ENCODE measurements around the gene SORCS1. TPM values are rescaled to one million over a fixed set of nuclear protein-coding genes. Genes with fewer than 3 reads are reported as not detected.

Gene SORCS1
- not detected in 2 replicates for total RNA-seq

DNA sequence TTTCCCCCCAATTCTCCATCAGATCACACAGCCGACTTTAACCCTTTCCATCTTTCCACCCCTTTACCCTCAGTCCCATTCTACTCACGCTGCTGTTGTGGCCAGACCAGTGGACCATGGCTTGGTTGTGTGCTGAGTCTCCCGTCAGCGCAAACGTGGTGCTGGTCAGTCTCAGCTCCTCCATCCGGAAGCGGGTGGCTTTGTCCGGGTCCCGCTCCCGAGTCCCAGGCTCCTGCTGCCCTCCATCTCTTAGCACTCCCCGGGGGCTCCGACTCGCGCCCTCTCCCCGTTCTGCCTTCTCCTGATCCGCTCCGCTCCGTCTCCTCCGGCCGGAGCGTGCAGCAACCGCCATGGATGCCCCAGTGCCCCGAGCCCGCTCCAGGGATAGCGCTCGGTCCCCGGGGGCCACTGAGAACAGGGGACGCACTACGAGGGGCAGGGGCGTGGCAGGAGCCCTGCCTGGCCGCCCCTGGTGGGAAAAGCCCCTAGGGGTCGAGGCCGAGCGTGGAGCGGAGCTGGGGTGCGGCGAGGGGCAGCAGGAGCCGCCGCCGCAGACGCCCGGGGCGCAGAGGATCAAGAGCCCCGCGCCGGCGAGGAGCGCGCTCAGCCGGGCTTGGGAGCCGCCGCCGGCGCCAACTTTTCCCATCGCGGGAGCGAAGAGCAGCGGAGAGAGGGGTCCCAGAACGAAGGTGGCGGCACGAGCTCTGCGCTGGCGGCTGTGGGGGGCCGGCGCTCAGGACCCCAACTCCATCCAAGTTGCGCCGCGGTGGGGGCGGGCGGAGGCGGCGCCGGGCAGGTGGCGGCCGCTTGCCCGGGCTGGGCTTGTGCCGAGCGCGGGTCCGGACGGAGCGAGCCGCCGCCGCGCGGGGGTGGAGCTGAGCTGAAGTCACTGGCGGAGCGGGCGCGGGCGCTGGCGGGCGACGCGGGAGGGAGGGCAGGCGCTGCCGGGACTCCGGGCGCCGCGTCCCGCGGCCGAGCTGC is at the start of gene SORCS1:
TSS of gene SORCS1 (minus strand) at position 826 of the 981 bp plus-strand sequence.
- DNase-seq (ENCODE audit: low read depth in 2 of 2), result peak in 1 of 2 donors; percentile 13

DNA sequence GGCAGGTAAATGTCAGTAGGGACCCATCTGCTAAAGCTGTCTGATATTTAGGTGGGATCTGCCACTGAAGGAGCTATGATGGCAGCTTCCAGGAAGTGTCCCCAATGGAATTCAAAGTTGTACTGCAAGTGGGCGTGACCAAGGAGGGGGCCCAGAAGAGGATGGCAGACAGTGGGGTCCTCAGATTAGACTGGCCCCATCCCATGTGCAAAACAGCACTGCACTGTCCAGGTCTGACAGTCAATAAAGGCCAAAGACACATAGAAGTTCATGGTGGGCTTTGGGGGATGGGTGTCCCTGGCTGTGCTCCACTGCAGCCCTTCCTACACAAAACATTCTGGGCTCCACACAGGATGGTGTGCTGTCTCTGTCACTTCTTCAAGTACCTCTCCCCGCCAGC is 49.8 kb upstream of the SORCS1 start:
- no peak for DNase-seq (ENCODE audit: low read depth in 2 of 2)

DNA sequence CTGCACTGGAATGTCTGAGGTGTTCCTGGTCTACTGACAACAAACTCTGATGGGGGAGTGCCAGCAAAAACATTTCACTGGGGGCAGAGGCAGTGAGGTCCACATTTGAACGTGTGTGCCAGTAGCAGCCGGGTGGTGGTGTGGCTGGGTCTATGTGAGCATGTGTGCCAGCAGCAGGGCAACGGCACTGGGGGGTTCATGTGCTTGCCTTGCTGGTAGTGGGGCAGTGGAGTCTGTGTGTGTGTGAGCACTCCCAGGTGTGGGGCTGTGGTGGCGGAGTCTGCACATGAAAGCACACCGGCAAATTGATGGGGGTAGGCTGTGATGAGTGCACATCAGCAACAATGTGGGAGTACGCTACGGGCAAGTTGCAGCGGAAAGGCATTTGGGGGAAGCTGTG is 49.4 kb upstream of the SORCS1 start:
- DNase-seq (ENCODE audit: low read depth in 2 of 2), result no peak

DNA sequence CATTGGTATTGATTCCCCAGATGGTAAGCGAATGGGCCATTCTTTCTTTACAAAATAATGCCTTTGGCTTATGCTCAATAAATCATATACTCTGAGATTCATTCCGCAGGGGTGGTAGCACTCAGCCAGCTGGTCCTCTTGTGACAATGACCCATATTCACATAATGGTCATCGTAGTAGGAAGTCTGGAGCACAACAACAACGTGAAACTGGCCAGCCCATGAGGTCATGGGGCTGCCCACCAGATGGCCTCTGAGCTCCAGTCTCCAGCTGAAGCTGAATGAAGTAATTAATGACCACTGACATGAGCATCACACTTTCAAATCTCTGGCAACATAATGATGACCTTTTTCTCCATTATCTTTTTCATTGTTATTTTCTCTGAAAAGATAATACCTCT is 42.3 kb upstream of the SORCS1 start:
- DNase-seq (ENCODE audit: low read depth in 2 of 2), result no peak

DNA sequence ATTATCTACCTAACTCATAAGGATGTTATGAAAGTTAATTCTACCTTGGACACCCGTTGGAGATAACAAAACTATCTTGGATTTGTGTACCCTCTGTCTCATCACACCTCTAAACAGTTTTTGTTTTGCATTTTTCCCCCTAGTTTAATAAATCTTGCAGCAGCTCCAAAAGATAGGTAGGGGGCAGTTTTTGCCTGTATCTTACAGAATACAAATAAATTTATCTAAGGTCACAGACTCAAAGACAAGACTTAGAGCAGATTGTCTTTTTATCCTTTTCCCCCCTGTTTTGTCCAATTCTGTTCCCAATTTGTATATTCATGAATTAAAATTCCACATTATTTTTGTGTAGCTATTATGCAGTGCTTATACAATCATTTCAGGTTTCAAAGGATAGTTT is 5.0 kb upstream of the SORCS1 start:
- DNase-seq (ENCODE audit: low read depth in 2 of 2), result no peak

DNA sequence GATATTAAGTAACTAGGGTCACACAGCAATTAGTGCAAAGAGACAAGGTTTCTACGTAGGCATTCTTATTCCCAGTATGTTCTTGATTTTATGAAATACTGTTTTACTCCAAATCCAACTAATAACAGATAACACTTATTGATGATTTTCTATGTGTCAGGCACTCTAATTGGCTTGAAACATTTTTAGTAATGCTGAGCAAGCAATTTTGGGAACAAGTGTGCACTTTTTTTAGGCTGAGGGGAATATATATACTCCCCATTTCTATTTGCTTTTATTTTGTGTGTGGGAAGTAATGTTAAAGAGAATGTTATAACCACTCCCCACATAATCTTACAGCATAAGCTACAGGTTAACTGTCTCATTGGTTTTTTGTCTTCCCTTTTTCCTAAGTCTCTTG is 4.2 kb upstream of the SORCS1 start:
- DNase-seq (ENCODE audit: low read depth in 2 of 2), result no peak

DNA sequence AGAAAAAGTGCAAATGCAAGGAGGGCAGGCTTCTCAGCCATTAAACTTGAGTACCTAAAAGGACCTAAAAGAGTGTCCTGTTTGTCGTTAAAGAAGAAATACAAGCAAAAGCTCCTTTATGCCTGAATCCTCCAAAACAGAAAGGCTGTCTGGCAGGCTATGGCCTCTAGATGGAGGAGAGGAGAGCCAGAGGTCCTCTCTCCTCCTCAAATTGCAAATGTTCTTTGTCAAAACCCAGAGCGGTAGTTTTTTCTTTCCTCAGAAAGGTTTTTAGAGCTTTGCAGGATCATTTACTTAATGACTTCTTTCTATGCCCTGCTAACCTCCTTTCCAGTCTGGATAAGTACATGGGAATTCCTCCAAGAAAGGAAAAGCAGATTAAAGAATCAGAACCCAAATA is 1.9 kb upstream of the SORCS1 start:
- DNase-seq (ENCODE audit: low read depth in 2 of 2), result no peak

DNA sequence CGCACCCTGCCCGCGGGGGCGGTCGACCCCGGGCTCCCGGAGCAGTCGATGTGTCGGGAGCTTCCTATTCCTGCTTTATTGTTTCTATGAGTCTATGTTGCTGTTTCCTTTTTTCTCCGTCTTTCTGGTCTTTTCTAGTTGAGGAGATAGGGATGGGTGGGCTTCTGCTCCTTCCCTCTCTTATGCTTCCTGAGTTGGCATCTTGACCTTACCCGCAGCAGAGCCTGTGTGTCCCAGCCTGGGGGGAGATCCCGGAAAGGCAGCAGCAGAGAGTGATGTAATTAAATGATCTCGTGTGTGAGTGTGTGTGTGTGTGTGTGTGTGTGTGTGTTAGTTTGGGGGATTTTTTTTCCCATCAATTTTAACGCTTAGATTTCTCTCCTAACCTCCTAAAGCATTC is 486 bp upstream of the SORCS1 start:
- no peak for DNase-seq (ENCODE audit: low read depth in 2 of 2)

DNA sequence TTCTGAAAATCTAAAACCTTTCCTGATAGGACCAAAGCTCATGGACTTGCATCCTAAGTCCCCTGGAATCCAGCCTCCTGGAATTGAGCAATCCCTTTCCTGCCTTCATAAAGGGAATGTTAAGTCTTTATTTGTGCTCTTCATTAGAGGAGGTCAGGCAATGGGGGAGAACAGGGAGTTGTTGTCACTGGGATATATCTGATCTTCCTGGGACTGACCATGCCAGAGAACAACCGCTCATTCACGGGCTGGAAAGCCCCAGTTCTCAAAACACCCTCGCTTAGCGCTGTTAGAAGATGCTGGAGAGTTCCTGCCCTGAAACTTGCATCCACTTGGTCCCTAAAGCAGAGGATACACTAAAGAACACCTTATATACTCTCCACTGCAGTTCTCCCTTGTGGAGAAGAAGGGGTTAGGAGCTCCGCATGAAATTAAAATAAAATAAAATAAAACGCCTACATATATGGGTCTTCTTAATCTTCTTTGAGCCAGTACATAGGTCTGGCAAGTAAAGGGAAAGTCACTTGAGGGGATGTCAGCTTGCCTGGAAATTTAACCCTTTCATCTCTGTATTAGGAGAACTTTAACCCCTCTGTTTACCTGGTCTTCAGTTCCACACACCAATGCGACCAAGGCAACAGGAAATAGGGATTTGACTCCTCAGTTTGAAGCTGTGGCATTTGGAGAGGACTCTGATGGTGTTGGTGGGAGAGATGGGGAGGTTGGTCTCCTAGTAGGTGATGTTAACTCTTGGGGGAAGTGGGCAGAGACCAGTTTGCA is 1.2 kb downstream of the SORCS1 start:
- no peak for DNase-seq (ENCODE audit: low read depth in 2 of 2)

DNA sequence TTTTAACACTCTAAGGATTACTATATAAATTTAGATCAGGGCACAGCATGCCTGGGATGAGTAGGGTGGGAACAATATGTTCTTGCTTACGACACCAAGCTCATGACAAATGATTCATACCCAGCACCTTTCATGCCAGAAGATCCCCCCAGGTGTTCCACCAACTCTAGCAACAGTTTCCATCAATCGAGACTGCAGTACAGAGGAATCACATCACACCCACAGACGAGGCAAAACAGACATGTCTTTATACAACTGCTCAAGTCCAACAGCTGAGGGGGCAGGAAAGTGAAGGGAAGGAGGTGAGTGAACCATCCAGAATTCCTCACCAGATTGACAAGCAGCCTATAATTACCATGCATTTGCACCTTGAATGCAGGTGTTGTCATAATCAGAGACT is 3.6 kb downstream of the SORCS1 start:
- no peak for DNase-seq (ENCODE audit: low read depth in 2 of 2)

DNA sequence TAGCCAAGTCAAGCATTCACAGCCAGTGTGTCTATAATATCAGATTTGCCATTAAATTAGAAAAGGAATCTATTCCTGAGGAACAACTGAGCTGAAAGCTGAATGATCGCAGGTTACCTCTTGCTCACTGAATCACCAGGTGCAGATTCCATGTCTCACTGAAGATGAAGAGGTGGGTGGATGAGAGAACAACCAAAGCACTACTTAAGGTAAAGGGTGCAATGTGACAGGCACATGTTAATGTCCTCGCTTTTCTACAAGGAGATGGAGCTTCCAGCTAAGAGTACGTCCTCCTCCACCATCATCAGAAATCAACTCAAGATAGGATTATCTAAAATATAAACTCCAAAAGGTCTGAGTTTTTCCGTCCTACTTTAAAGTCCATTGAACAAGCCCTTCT is 4.6 kb downstream of the SORCS1 start:
- no peak for DNase-seq (ENCODE audit: low read depth in 2 of 2)

DNA sequence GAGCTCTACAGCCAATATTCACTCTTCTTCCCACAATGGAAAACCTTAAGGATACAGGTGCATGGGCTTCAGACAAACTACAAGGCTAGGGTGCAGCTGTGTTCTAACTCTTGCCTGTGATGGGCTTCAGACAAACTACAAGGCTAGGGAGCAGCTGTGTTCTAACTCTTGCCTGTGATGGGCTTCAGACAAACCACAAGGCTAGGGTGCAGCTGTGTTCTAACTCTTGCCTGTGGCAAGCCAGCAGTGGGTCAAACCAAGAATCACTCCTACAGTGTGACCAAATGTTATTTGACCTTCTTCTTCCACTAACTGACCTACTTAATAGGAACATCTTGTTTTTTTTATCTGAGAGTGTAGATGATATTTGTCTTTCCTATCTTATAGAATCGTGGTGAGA is 7.4 kb downstream of the SORCS1 start:
- no peak for DNase-seq (ENCODE audit: low read depth in 2 of 2)

DNA sequence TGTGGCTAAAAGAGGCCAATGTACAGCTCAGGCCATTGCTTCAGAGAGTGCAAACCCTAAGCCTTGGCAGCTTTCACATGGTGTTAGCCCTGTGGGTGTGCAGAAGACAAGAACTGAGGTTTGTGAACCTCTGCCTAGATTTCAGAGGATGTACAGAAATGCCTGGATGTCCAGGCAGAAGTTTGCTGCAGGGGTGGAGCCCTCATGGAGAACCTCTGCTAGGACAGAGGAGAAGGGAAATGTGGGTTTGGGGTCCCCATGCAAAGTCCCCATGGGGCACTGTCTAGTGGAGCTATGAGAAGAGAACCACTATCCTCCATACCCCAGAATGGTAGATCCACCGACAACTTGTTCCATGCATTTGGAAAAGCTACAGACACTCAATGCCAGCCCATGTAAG is 12.4 kb downstream of the SORCS1 start:
- no peak for DNase-seq (ENCODE audit: low read depth in 2 of 2)

DNA sequence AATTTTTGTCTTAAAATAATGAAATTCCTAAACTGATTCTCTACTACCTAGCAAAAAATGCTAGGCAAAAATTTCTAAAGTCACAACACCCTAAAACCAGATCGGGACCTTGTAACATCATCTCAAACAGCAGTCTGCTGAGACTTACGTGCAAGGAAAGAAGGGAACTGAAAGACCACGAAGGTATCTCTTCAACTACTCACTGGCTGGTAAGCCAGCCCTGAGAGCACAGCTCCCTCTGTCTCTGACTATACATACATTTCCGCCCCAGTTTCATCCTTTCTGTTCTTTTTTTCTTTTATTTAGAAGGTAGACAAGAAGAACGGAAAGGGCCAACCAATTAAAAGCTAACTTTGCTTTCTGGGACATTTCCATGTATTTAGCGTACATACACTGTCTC is 15.6 kb downstream of the SORCS1 start:
- no peak for DNase-seq (ENCODE audit: low read depth in 2 of 2)

DNA sequence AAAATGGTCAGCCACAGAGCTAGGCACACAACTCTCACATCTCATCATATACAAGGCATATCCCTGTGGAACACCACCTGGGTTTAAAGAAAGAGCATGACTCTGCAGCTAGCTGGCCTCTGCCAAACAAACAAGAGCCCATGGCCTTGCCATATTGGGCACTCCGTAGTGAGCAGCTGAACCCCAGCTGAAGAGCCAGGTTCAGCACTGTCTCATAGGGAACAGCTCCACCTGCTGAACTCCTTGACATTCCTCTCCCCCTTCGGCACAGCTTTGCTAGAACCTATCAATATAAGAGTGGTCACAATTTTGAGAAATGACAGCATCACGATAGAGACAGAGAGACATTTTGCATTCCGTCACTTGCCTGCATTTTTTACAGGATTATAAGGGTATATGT is 20.0 kb downstream of the SORCS1 start:
- DNase-seq (ENCODE audit: low read depth in 2 of 2), result no peak

DNA sequence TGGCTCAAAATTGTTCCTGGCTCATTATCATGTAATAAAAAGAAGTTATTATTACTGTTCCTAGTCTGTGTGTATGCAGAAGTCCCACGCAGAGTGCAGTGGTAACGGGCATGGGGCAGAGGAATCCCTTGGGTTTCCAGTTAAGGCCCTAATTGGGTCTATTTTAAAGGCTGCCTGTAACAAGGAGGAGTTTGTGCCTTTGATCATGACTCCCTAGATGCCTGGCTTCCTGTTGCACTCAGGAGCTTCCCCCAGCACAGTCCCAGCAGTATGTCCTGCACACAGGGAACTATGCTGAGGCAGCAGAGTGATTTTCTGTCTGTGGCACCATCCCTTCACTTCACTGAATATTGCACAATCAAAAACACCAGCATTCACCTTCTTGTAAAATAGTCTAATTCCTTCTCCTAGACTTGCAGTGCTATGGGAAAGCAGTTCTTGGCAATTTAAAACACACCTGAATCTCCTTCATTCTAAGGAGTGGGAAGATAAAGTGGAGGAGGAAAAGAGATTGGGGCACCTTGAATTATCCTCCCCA is 22.9 kb downstream of the SORCS1 start:
- DNase-seq (ENCODE audit: low read depth in 2 of 2), result no peak

DNA sequence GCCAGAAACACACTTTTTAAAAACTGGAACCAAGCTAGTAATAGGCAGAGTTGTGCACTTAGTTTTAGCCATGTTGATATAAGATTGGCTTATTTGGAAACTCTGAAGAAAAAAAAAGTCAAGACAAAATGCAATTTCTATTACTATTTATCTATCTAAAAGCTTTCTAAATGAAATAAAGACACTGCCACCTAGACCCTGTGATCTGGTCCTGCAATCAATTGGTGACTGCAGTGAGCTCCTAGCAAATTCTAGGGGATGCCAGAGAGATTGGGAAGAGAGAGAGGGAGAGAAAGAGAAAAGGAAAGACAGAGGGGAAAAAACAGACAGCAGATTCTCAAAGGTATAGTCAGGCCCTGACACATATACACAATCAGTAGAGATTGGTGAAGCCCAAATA is 25.3 kb downstream of the SORCS1 start:
- no peak for DNase-seq (ENCODE audit: low read depth in 2 of 2)

DNA sequence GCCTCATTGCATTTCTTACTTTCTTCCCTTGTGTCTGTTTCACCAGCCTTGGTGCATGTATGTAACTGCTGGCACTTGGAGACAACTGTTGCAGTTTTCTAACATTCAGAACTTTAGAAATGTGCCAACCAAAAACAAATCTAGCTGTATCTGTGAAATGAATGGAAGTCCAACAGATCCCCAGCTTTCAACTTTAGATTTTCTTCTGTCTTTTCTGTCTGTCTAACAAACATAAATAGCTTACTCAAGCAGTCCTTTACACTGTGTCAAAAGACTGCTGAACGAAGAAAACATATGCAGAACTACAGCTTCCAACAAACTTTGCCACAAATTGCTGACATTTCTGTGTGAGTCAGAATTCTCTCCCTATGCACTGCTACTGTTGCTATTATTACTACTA is 30.9 kb downstream of the SORCS1 start:
- DNase-seq (ENCODE audit: low read depth in 2 of 2), result no peak

DNA sequence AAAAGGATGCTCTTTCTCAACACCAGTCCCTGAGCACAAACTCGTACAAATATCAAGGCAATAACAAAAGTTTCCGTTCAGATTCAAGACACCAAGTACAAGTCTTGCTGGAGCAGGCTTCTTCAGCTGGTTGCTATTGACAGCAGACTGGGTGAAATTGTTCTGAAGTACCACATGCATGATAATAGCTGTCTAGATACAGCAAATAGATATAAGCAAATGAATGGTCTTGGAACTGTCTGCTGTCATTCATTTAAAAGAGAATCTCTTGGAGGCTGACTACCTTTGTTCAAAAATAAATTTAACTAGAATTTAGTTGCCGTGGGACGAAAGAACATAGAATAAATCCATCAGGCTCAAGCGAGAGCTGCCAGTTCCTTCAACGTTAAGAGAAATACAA is 35.5 kb downstream of the SORCS1 start:
- DNase-seq (ENCODE audit: low read depth in 2 of 2), result no peak

DNA sequence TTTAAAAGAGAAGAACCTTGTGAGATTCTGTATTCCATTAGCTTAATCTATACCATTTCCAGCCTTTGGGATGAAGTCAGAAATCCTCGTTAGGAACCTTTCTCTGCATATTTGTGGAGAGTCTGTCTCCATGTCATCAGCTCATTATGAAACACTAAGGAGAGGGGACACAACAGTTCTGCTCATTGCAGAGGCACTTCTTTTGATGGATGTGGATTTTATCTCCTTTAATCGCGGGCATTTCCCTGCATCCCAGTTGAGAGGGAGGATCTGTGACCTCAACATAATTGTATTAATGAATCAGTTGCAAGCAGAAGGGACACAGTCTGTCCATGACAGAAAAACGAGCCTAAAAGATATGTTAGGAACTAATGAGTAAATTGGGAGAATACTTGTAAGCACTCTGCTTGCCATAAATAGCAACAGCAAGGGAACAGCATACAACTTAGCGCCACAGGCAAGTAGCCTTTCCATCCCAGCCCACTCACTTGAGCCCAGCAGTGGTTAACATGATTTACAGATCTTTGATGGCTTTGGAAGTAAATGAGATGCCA is 37.9 kb downstream of the SORCS1 start:
- no peak for DNase-seq (ENCODE audit: low read depth in 2 of 2)

DNA sequence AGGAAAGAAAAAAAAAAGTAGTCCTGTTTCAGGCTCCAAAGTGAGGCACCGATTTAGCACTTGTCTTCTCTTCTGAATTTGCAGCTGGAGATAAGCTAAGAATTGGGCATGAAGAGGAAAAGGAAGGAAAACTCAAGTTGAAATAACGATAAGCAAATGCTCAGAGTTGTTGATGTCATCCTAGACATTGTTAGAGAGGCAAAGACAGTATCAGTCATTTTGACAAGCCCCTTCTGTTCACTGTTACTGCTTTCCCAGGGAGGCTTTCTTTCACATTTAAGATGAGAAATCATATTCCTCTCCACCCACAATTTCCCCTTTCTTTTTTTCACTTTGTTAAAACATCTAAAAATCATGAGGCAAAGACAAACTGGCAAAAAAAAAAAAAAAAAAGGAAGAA is 41.8 kb downstream of the SORCS1 start:
- DNase-seq (ENCODE audit: low read depth in 2 of 2), result no peak

DNA sequence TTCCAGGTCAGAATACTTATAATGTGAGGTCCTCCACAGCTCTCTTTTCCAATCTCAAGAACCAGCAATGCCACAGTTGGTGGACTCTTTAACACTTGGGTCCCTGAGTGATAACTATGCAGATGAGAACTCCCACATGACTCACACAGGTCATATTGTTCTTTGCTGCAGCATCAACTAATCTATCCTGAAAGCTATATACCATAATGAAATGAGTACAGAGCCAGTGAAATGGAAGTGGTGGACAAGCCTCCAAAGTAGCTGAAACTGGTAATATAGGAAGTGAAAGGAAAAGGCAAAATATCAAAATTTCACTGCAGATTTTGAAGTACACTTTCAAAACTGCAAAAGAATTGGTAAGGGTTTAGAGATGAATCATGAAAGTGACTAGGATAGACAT is 45.6 kb downstream of the SORCS1 start:
- DNase-seq (ENCODE audit: low read depth in 2 of 2), result no peak
